ENCODE measurements around the gene GOSR1.

The GOSR1 gene

GRCh38 chr17:30576326-30576861 is 99.2 kb downstream of the GOSR1 start:
- no peak for DNase-seq
